Mucosa of descending colon (tissue), 3 donors: ENCODE data around the gene TUNAR. TPM values are rescaled to one million over a fixed set of nuclear protein-coding genes. Genes with fewer than 3 reads are reported as not detected.

ENCODE experiments used
- ATAC-seq: fragments of 200-7000 bp; cut with Tn5 transposase; one replicate; pipeline ENCODE4 v1.9.1; 2020; ENCODE audit warnings: mild to moderate bottlenecking, moderate library complexity
- DNase-seq, 3 donors: peaks; one replicate each; pipeline ENCODE4 v3.0.0-alpha.2; 2020
- H3K36me3 ChIP-seq: fragments of 200-600 bp; one replicate; pipeline ENCODE4 v1.8.0; 2021; ENCODE audit warnings: low read depth, mild to moderate bottlenecking
- H3K4me1 ChIP-seq: fragments of 200-600 bp; one replicate; pipeline ENCODE4 v1.8.0; 2021; ENCODE audit warnings: low read depth, mild to moderate bottlenecking
- H3K4me3 ChIP-seq: fragments of 200-600 bp; one replicate; pipeline ENCODE4 v1.8.0; 2021; ENCODE audit warnings: mild to moderate bottlenecking
- H3K9me3 ChIP-seq: fragments of 200-600 bp; one replicate; pipeline ENCODE4 v1.8.0; 2021; ENCODE audit warnings: mild to moderate bottlenecking
- CTCF ChIP-seq: fragments of 200-600 bp; IDR thresholded peaks from one replicate; pipeline ENCODE4 v1.8.0; 2022; ENCODE audit warnings: antibody characterized with exemption, mild to moderate bottlenecking
- intact Hi-C, 2 donors: fragments of 100-400 bp; cut with DNase I in 1 of 2; cut with micrococcal nuclease in 1 of 2; formaldehyde crosslinking; loops; one replicate each; pipeline versions ENCODE4 v1.11.0 to v1.11.1; 2022; cut with DNase I, micrococcal nuclease
- total RNA-seq, 3 donors: library from RNA; stranded (reverse); fragmentation: NEBNext Ultra II Directional in 2 of 3; extraction: Animal tissue kit (Norgen Biotek cat#: 25700) in 2 of 3; gene quantifications; one replicate each; pipeline versions ENCODE4 v1.2.1 to v1.2.4, GENCODE V29; 2021 to 2023
- donor health status: DM: no; HTN: no; CAD: no; lungs with moderate emphysema.
- donor health status: DM: no; HTN: no; CAD: no.
- donor health status: DM: no; HTN: yes; CAD: no.

The TUNAR gene
- total RNA-seq, 3 donors from 2014 or later: not detected

GRCh38 chr14:95902273-95902826 is 25.7 kb downstream of the TUNAR start:
- no peak overlapping the region for H3K4me3 ChIP-seq
- TF ChIP-seq CTCF: no peak
- no peaks in the 10 kb centered on the region for H3K36me3 ChIP-seq
- DNase-seq (no peak), ATAC-seq (no peak)
- H3K9me3 ChIP-seq: no peaks in the 10 kb centered on the region
- no peaks in the 10 kb centered on the region for H3K4me1 ChIP-seq
- intact Hi-C loops: no loop called here

- H3K9me3 ChIP-seq: no peaks in the 10 kb centered on the region
- intact Hi-C loops: no loop called here
- H3K4me3 ChIP-seq: no peak overlapping the region
- no peak for TF ChIP-seq CTCF
- no peak for DNase-seq
- no peaks in the 10 kb centered on the region for H3K4me1 ChIP-seq
- no peaks in the 10 kb centered on the region for H3K36me3 ChIP-seq
- no peak for ATAC-seq
Measured at GRCh38 chr14:95903165-95903564, 26.5 kb downstream of the TUNAR start.

- no peaks in the 10 kb centered on the region for H3K36me3 ChIP-seq
- intact Hi-C loops: no loop called here
- no peak overlapping the region for H3K4me3 ChIP-seq
- no peaks in the 10 kb centered on the region for H3K4me1 ChIP-seq
- no peaks in the 10 kb centered on the region for H3K9me3 ChIP-seq
- no peak for TF ChIP-seq CTCF
- ATAC-seq (no peak), DNase-seq (no peak)
Measured at GRCh38 chr14:95903616-95904107, 27.0 kb downstream of the TUNAR start.

- no peak for TF ChIP-seq CTCF
- no peaks in the 10 kb centered on the region for H3K9me3 ChIP-seq
- H3K4me3 ChIP-seq: no peak overlapping the region
- intact Hi-C loops: no loop called here
- no peaks in the 10 kb centered on the region for H3K4me1 ChIP-seq
- H3K36me3 ChIP-seq: no peaks in the 10 kb centered on the region
- DNase-seq (no peak), ATAC-seq (no peak)
Measured at GRCh38 chr14:95906591-95906990, 30.0 kb downstream of the TUNAR start.

GRCh38 chr14:95910628-95911027 is 34.0 kb downstream of the TUNAR start:
- no peaks in the 10 kb centered on the region for H3K4me1 ChIP-seq
- no peaks in the 10 kb centered on the region for H3K9me3 ChIP-seq
- no peak for TF ChIP-seq CTCF
- H3K4me3 ChIP-seq: no peak overlapping the region
- intact Hi-C loops: no loop called here
- DNase-seq (no peak), ATAC-seq (no peak)
- no peaks in the 10 kb centered on the region for H3K36me3 ChIP-seq

GRCh38 chr14:95911456-95911855 is 34.8 kb downstream of the TUNAR start:
- Histone ChIP-seq H3K4me1 (no peaks in the 10 kb centered on the region), H3K36me3 (no peaks in the 10 kb centered on the region), H3K9me3 (no peaks in the 10 kb centered on the region), H3K4me3 (no peak overlapping the region)
- intact Hi-C loops: no loop called here
- ATAC-seq (no peak), DNase-seq (no peak)
- no peak for TF ChIP-seq CTCF
